ENCODE measurements around the gene SLC15A1.

GRCh38 chr13:98751861-98752466, 508 bp downstream of the SLC15A1 start:
- no peak for TF ChIP-seq CTCF (conservative IDR thresholded peaks at IDR 0.05 in 1 of 2, IDR thresholded peaks at IDR 0.05 in 1 of 2; ENCODE audit: extremely low read depth in 1 of 2, insufficient read depth in 1 of 2, low read depth in 1 of 2, low read length in 2 of 2)
- TF ChIP-seq EZH2 (IDR thresholded peaks at IDR 0.05; ENCODE audit: borderline replicate concordance, low read length), result peak; percentile 96

All from mammary epithelial cell (primary cell).